GM21825 (cell line): ENCODE data around the gene TMEM80.

Source experiments
- ATAC-seq: cut with Tn5 transposase; IDR thresholded peaks from one replicate; pipeline ENCODE4 v1.9.1; 2021; ENCODE audit warnings: mild to moderate bottlenecking, moderate library complexity; ENCODE audit not compliant: unreplicated experiment

The TMEM80 gene

GRCh38 chr11:699116-699508 is 3.5 kb downstream of the TMEM80 start:
- no peak for ATAC-seq

- no peak for ATAC-seq
These were observed 4.1 kb downstream of the TMEM80 start for GRCh38 chr11:699753-700152.

GRCh38 chr11:701741-702461 is 6.3 kb downstream of the TMEM80 start:
- no peak for ATAC-seq

GRCh38 chr11:702462-703461 is 7.1 kb downstream of the TMEM80 start:
- no peak for ATAC-seq

- ATAC-seq, result no peak
These were observed 7.9 kb downstream of the TMEM80 start for GRCh38 chr11:703506-703905.

- no peak for ATAC-seq
These were observed 8.6 kb downstream of the TMEM80 start for GRCh38 chr11:704228-704674.

GRCh38 chr11:704781-705645 is 9.4 kb downstream of the TMEM80 start:
- no peak for ATAC-seq

GRCh38 chr11:705646-706438 is 10.2 kb downstream of the TMEM80 start, which contains the start of gene EPS8L2:
Gene EPS8L2, plus strand, starts transcription at chr11:706231. Its CDS starts 3,177 bp downstream, at chr11:709408.
- no peak for ATAC-seq

- ATAC-seq, result no peak
These were observed 10.9 kb downstream of the TMEM80 start for GRCh38 chr11:706439-706956.

GRCh38 chr11:706957-707816 is 11.6 kb downstream of the TMEM80 start:
- no peak for ATAC-seq

GRCh38 chr11:707817-708420 is 12.3 kb downstream of the TMEM80 start:
- no peak for ATAC-seq

- ATAC-seq, result no peak
These were observed 12.9 kb downstream of the TMEM80 start for GRCh38 chr11:708511-708910.

GRCh38 chr11:709109-709997 is 13.7 kb downstream of the TMEM80 start:
- no peak for ATAC-seq

GRCh38 chr11:714436-714835 is 18.8 kb downstream of the TMEM80 start:
- ATAC-seq, result no peak

- no peak for ATAC-seq
These were observed 23.8 kb downstream of the TMEM80 start for GRCh38 chr11:719214-720016.

- no peak for ATAC-seq
These were observed 24.5 kb downstream of the TMEM80 start for GRCh38 chr11:720017-720641.
